ENCODE data around the gene GFAP.

DNA sequence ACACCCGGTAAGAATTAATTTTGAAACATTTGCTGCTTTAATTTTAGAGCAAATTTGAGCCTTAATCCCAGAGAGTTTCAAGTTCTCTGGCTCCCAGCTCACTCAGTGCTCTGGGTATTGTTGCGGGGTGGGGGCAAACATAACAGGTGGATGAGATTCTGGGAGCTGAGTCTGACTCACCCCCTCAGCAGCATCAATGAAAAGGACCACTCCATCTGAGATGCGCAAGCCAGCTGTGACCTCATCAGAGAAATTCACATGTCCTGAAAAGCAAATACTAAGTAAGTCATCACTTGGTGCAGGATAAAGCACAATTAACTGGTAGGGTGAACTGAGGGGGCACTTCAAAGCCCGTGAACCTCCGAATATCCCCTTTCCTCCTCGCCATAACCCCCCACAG lies 35.9 kb downstream of the GFAP start:
- TF ChIP-seq CTCF (IDR thresholded peaks at IDR 0.05) (no peak), POLR2A (IDR thresholded peaks at IDR 0.05) (no peak)
